Sigmoid colon (tissue), 7 donors: Measurements from ENCODE around the gene SEPTIN14. TPM values are rescaled to one million over a fixed set of nuclear protein-coding genes. Genes with fewer than 3 reads are reported as not detected.

ENCODE experiments used
- DNase-seq: peaks from one replicate; pipeline ENCODE4 v3.0.0-alpha.2; 2019
- H3K27ac ChIP-seq, 4 donors: fragments of 200-600 bp; sonication (generic); one replicate each; pipeline ENCODE4 v1.5.1; 2016 to 2019; ENCODE audit warnings: mild to moderate bottlenecking in 1 of 4
- H3K27me3 ChIP-seq, 3 donors: fragments of 200-600 bp; sonication (generic); one replicate each; pipeline ENCODE4 v1.5.1; 2019; ENCODE audit warnings: mild to moderate bottlenecking in 1 of 3
- H3K36me3 ChIP-seq, 4 donors: fragments of 200-600 bp; sonication (generic); one replicate each; pipeline ENCODE4 v1.5.1; 2016 to 2019
- H3K4me1 ChIP-seq, 4 donors: fragments of 200-600 bp; sonication (generic); one replicate each; pipeline ENCODE4 v1.5.1; 2017 to 2019
- H3K4me3 ChIP-seq, 4 donors: fragments of 200-600 bp; sonication (generic); one replicate each; pipeline ENCODE4 v1.5.1; 2017 to 2019; ENCODE audit warnings: mild to moderate bottlenecking in 2 of 4, moderate library complexity in 1 of 4
- H3K9me3 ChIP-seq, 4 donors: fragments of 200-600 bp in 3 of 4; sonication (generic) in 3 of 4; one replicate each; pipeline versions ENCODE4 v1.5.1 to v1.6.1; 2013 to 2019
- CTCF ChIP-seq, 4 experiments: fragments of 450-650 bp in 3 of 4; fragments of 200-600 bp in 1 of 4; IDR thresholded peaks; one replicate each; pipeline ENCODE4 v1.5.1; 2016 to 2019; ENCODE audit warnings: antibody characterized with exemption in 4 of 4, mild to moderate bottlenecking in 3 of 4, moderate library complexity in 2 of 4
- EP300 ChIP-seq, 4 donors: sonication (generic); formaldehyde crosslinking; IDR thresholded peaks; one replicate each; pipeline ENCODE4 v1.6.1; 2017; ENCODE audit warnings: antibody characterized with exemption in 4 of 4
- POLR2A ChIP-seq, 2 donors: fragments of 450-650 bp; IDR thresholded peaks; one replicate each; pipeline ENCODE4 v1.6.1; 2016; ENCODE audit warnings: antibody characterized with exemption in 2 of 2, mild to moderate bottlenecking in 2 of 2, moderate library complexity in 2 of 2
- POLR2AphosphoS5 ChIP-seq, 4 donors: sonication (generic); formaldehyde crosslinking; IDR thresholded peaks; one replicate each; pipeline ENCODE4 v1.6.1; 2017; ENCODE audit warnings: antibody characterized with exemption in 4 of 4
- WGBS, 2 donors: extraction: QIAGEN DNeasy Blood & Tissue Kit; methylation state at CpG; one replicate each; pipeline ENCODE4 v1.1.7; 2013; 5-methylcytosine and 5-hydroxymethylcytosine counted together
- intact Hi-C: fragments of 100-400 bp; cut with DNase I; formaldehyde crosslinking; loops from one replicate; pipeline ENCODE4 v1.15.1; 2023
- polyA plus RNA-seq, 3 donors: library from polyadenylated mRNA; stranded (reverse); fragments of 200-250 nt; gene quantifications; one replicate each; pipeline ENCODE4 v1.2.3, GENCODE V29; 2013
- total RNA-seq, 4 donors: library from RNA; depleted of rRNA; stranded (reverse); fragments of >200 nt; gene quantifications; one replicate each; pipeline ENCODE4 v1.1.0, GENCODE V29; 2016
- donor health status: healthy with polysubstance abuse.
- donor health status: Bipolar disorder and iron deficiency.
- donor health status: healthy.

The SEPTIN14 gene
- total and polyA plus RNA-seq, 7 donors, result not detected

GRCh38 chr7:55784151-55784550, 78.4 kb downstream of the SEPTIN14 start:
- WGBS, 2 donors, result 76 to 88% methylated on average over 4 of the region's 4 CpGs
- Histone ChIP-seq H3K27me3 (no peaks in the 10 kb centered on the region), H3K4me1 (no peaks in the 10 kb centered on the region), H3K27ac (no peak overlapping the region), H3K36me3 (no peaks in the 10 kb centered on the region), H3K9me3 (no peaks in the 10 kb centered on the region), H3K4me3 (no peak overlapping the region)
- no peak for DNase-seq
- TF ChIP-seq CTCF (IDR thresholded peaks at IDR 0.05), result no peak
- no peak for TF ChIP-seq EP300 (IDR thresholded peaks at IDR 0.05)
- TF ChIP-seq POLR2A (IDR thresholded peaks at IDR 0.05), result no peak
- TF ChIP-seq POLR2AphosphoS5 (IDR thresholded peaks at IDR 0.05), result no peak
- intact Hi-C loops, result no loop called here

- Histone ChIP-seq H3K36me3 (no peaks in the 10 kb centered on the region), H3K27ac (no peak overlapping the region), H3K4me3 (no peak overlapping the region), H3K4me1 (no peaks in the 10 kb centered on the region), H3K9me3 (no peaks in the 10 kb centered on the region), H3K27me3 (no peaks in the 10 kb centered on the region)
- no peak for TF ChIP-seq POLR2AphosphoS5 (IDR thresholded peaks at IDR 0.05)
- no peak for TF ChIP-seq EP300 (IDR thresholded peaks at IDR 0.05)
- no peak for TF ChIP-seq CTCF (IDR thresholded peaks at IDR 0.05)
- no peak for TF ChIP-seq POLR2A (IDR thresholded peaks at IDR 0.05)
- intact Hi-C loops, result no loop called here
- WGBS, 2 donors, result 29 to 33% methylated on average over 2 of the region's 2 CpGs
- no peak for DNase-seq
These were observed 83.9 kb downstream of the SEPTIN14 start for GRCh38 chr7:55778631-55779030.

GRCh38 chr7:55776196-55776595, 86.4 kb downstream of the SEPTIN14 start:
- intact Hi-C loops, result no loop called here
- H3K4me3 ChIP-seq, result no peak overlapping the region
- H3K4me1 ChIP-seq, result no peaks in the 10 kb centered on the region
- no peaks in the 10 kb centered on the region for H3K27me3 ChIP-seq
- no peak for DNase-seq
- TF ChIP-seq POLR2AphosphoS5 (IDR thresholded peaks at IDR 0.05), result no peak
- TF ChIP-seq EP300 (IDR thresholded peaks at IDR 0.05), result no peak
- no peak for TF ChIP-seq POLR2A (IDR thresholded peaks at IDR 0.05)
- no peak for TF ChIP-seq CTCF (IDR thresholded peaks at IDR 0.05)
- H3K9me3 ChIP-seq, result no peaks in the 10 kb centered on the region
- 91 to 96% methylated on average over 8 of the region's 8 CpGs for WGBS, 2 donors
- H3K27ac ChIP-seq, result no peak overlapping the region
- H3K36me3 ChIP-seq, result no peaks in the 10 kb centered on the region

- 31 to 57% methylated on average over 11 of the region's 11 CpGs for WGBS, 2 donors
- no peak for TF ChIP-seq CTCF (IDR thresholded peaks at IDR 0.05)
- no peak for TF ChIP-seq POLR2A (IDR thresholded peaks at IDR 0.05)
- TF ChIP-seq EP300 (IDR thresholded peaks at IDR 0.05), result no peak
- no peak for TF ChIP-seq POLR2AphosphoS5 (IDR thresholded peaks at IDR 0.05)
- Histone ChIP-seq H3K36me3 (no peaks in the 10 kb centered on the region), H3K4me3 (no peak overlapping the region), H3K4me1 (no peaks in the 10 kb centered on the region), H3K9me3 (no peaks in the 10 kb centered on the region), H3K27ac (no peak overlapping the region), H3K27me3 (no peaks in the 10 kb centered on the region)
- intact Hi-C loops, result no loop called here
- no peak for DNase-seq
These were observed 87.5 kb downstream of the SEPTIN14 start for GRCh38 chr7:55775051-55775420.

GRCh38 chr7:55774327-55775050, 88.1 kb downstream of the SEPTIN14 start:
- no peak for DNase-seq
- H3K4me3 ChIP-seq, result no peak overlapping the region
- 27 to 65% methylated on average over 14 of the region's 14 CpGs for WGBS, 2 donors
- TF ChIP-seq POLR2A (IDR thresholded peaks at IDR 0.05) (no peak), CTCF (IDR thresholded peaks at IDR 0.05) (no peak), POLR2AphosphoS5 (IDR thresholded peaks at IDR 0.05) (no peak), EP300 (IDR thresholded peaks at IDR 0.05) (no peak)
- intact Hi-C loops, result no loop called here
- H3K4me1 ChIP-seq, result no peaks in the 10 kb centered on the region
- no peaks in the 10 kb centered on the region for H3K27me3 ChIP-seq
- no peaks in the 10 kb centered on the region for H3K9me3 ChIP-seq
- no peaks in the 10 kb centered on the region for H3K36me3 ChIP-seq
- no peak overlapping the region for H3K27ac ChIP-seq
